ENCODE results near the gene RALGPS1. TPM values are rescaled to one million over a fixed set of nuclear protein-coding genes. Genes with fewer than 3 reads are reported as not detected.
A peak's percentile ranks its signal among the peaks of the same experiment; 100 is the strongest.

The RALGPS1 gene
- total RNA-seq, 1 donor from 2014 or later = 11.9 TPM

- no peak for DNase-seq
These were observed 311.4 kb downstream of the RALGPS1 start for GRCh38 chr9:127225801-127226625.

DNA sequence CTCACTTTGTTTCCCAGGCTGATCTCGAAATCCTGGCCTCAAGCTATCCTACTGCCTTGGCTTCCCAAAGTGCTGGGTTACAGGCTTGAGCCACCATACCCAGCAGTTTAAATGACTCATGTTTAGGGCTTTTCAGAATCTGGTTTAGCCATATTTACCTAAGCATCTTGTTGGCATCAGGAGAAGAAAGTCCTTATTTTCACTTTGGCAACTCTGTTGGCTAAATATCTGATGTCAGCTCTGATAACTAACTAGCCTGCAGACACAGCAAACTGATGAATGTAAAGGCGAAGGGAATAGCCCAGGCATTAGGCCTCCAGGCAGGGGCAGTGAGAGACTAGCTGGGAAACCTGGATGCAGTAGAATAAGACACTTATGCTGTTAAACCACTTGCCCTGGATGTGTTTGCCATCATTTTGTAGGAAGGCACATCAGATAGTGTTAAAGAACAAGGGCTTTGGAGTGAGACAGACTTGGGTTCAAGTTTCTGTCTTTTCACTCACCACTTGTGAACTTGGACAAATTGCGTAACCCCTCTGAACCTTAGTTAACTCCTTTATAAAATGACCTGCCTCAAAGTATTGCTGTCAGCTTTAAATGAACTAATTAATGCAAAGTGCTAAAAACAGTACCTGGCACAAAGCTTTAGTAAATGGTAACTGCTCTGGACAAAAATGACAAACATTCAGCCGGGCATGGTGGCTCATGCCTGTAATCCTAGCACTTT lies 315.3 kb downstream of the RALGPS1 start:
- no peak for DNase-seq

DNA sequence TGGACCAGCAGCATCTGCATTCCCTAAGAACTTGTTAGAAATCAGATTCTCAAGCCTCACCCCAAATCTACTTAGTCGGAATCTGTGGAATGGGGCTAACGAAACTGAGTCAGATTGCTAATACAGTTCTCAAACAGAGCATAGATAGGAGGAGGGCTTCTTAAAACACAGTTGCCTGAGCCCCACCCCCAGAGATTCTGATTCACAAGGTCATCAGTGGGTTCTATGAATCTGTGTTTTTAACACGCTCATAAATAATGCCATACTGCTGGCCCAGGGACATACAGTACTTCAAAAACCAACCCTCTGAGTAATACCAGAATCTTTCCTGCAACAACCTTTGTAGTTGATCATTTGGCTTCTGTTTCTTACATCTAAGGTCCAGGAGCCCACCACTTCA lies 317.1 kb downstream of the RALGPS1 start:
- DNase-seq = no peak

GRCh38 chr9:127232833-127233549 lies 318.4 kb downstream of the RALGPS1 start:
- no peak for DNase-seq

GRCh38 chr9:127233550-127233949 lies 319.0 kb downstream of the RALGPS1 start:
- peak; percentile 85 for DNase-seq

DNA sequence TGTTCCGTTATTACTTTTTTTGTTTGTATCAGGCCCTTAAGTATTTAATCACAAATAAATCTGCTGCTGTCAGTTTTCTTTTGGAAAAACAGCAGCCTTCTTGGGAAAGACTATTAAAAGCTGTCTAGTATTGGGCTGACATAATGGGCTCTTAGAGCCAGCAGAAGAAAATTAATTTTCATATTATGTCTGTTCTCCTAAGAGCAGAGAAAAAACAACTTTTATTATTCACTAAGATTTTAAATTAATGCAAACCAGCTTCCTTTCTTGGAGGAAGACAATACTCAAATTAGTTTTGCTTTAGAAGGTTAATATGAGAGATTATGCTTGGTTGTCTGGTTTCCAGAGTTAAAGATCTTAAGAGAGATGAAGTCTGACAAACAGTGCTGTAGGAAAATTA lies 319.4 kb downstream of the RALGPS1 start:
- DNase-seq = peak; percentile 75

- no peak for DNase-seq
These were observed 323.2 kb downstream of the RALGPS1 start for GRCh38 chr9:127237801-127238200.

GRCh38 chr9:127241354-127241753 lies 326.8 kb downstream of the RALGPS1 start:
- DNase-seq = no peak

- DNase-seq = peak; percentile 93
These were observed 330.3 kb downstream of the RALGPS1 start for GRCh38 chr9:127244609-127245601.

- no peak for DNase-seq
These were observed 331.1 kb downstream of the RALGPS1 start for GRCh38 chr9:127245637-127246164.

GRCh38 chr9:127248241-127248640 lies 333.7 kb downstream of the RALGPS1 start:
- no peak for DNase-seq

GRCh38 chr9:127249877-127250276 lies 335.3 kb downstream of the RALGPS1 start:
- no peak for DNase-seq

- DNase-seq = no peak
These were observed 336.4 kb downstream of the RALGPS1 start for GRCh38 chr9:127250896-127251391.

DNA sequence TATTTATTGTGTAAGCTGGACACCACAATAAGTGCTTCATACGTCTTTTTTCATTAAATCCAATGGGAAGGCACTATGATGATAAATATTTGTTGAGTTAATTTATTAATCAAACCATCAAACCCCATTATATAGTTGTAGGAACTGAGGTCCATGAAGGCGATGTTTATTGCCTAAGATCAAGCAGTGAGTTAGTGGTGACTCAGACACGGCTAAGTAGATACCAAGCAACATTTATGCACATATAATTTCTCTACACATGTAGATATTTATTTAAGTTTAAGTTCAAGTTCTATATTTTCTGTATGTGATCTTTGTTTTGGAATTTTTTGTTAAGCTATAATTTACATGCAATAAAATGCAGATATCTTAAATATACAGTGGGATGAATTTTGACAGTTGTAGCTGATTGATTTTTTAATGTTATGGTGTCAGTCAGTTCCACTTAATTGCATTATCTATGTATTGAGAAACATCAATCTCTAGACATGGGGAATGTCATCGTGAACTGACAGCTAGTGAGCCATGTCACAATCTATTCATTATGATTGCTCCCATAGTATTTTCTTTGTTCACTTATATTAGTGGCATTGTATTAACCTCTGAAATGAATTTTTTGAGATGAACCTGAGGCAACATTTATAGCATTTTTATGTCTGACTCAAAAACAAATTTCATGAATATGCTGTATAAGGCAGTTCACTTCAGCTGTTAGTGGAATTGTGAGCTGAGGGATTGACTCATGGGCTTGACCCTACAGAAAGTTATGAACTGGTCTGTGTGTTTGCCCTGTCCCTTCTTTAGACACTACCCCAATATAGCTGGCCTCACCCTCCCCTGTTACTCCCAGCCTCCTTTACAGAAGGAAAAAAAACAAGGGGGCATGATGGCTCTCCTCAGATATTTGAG lies 338.1 kb downstream of the RALGPS1 start:
- no peak for DNase-seq

DNA sequence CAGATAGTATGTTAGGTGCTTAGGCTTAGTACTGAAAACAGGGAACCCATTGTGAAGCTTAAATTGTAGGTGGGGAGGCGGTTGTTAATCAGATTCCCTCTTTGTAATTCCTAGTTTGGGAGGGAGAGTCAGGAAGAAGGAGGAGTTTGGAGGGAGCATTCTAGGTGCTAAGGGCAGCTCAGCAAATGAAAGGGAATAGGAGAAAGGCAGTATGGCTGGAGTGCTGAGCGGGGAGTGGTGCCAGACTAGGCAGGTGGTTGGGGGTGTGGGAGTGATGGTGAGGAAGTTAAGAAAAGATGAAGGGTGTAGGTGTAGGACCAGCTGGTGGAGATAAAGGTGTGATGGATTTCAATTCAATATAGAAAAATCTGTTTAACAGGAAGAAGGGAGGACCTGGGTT lies 338.9 kb downstream of the RALGPS1 start:
- DNase-seq = no peak

DNA sequence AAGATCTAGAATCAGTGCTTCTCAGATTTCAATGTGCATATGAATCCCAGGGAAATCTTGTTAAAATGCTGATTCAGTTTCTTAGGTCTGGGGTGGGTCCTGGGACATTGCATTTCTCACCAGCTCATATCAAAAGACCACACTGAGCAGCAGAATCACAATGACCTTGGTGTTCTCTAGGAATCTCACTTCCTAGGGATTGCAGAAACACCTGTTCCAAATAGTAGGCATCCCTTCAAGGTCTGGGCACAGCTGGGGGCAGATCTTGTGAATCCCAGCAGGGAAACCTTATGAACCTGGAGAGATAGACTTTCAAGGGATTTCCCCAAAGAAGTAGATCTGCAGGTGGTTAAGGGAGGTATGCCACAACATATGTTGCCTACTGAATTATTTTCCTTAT lies 341.1 kb downstream of the RALGPS1 start:
- no peak for DNase-seq

DNA sequence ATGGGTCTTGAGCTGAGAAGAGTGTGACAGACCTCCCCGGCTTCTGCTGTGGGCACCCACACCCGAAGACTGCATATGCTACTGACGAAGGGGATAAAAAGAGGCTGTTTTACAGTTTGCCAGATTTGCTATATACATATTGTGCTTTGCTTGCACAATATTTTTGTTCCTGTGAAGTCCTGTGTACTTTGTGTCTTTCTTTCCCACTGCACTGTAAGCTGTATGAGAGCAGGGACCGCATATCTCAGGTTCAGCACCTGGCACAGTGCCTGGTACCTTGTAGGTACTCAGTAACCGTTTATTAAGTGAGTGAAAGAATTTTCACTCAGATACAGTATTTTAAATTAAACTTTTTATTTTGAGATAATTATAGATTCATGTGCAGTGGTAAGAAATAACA lies 341.7 kb downstream of the RALGPS1 start:
- DNase-seq = no peak

- no peak for DNase-seq
These were observed 344.3 kb downstream of the RALGPS1 start for GRCh38 chr9:127258606-127259471.

- DNase-seq = no peak
These were observed 348.0 kb downstream of the RALGPS1 start for GRCh38 chr9:127262602-127263001.
